Kidney tubule cell (primary cell): ENCODE results near the gene FAM174B.

ENCODE experiments used
- DNase-seq: peaks from one replicate; pipeline ENCODE4 v3.0.0-alpha.2; 2018; ENCODE audit warnings: low spot score

FAM174B gene

GRCh38 chr15:92638709-92639365, 16.7 kb downstream of the FAM174B start:
- no peak for DNase-seq

- DNase-seq: peak; percentile 44
Measured at GRCh38 chr15:92638291-92638708, 17.3 kb downstream of the FAM174B start.

- DNase-seq: no peak
Measured at GRCh38 chr15:92637626-92638025, 17.9 kb downstream of the FAM174B start.

- DNase-seq: peak; percentile 55
Measured at GRCh38 chr15:92636908-92637481, 18.6 kb downstream of the FAM174B start.

- DNase-seq: no peak
Measured at GRCh38 chr15:92636401-92636907, 19.1 kb downstream of the FAM174B start.

- DNase-seq: no peak
Measured at GRCh38 chr15:92634671-92635201, 20.8 kb downstream of the FAM174B start.

GRCh38 chr15:92634060-92634459, 21.5 kb downstream of the FAM174B start:
- no peak for DNase-seq

GRCh38 chr15:92633418-92633817, 22.2 kb downstream of the FAM174B start:
- DNase-seq: no peak

- DNase-seq: no peak
Measured at GRCh38 chr15:92633001-92633400, 22.6 kb downstream of the FAM174B start.

- DNase-seq: no peak
Measured at GRCh38 chr15:92631721-92632120, 23.9 kb downstream of the FAM174B start.

- DNase-seq: no peak
Measured at GRCh38 chr15:92629975-92630626, 25.5 kb downstream of the FAM174B start.

- no peak for DNase-seq
Measured at GRCh38 chr15:92629276-92629974, 26.1 kb downstream of the FAM174B start.

- DNase-seq: no peak
Measured at GRCh38 chr15:92627014-92627413, 28.6 kb downstream of the FAM174B start.

- peak; percentile 52 for DNase-seq
Measured at GRCh38 chr15:92625251-92625980, 30.2 kb downstream of the FAM174B start.

GRCh38 chr15:92624401-92624991, 31.1 kb downstream of the FAM174B start:
- DNase-seq: no peak

GRCh38 chr15:92623435-92623834, 32.1 kb downstream of the FAM174B start:
- no peak for DNase-seq

GRCh38 chr15:92621972-92622533, 33.5 kb downstream of the FAM174B start:
- no peak for DNase-seq

GRCh38 chr15:92620991-92621390, 34.6 kb downstream of the FAM174B start:
- no peak for DNase-seq

GRCh38 chr15:92619145-92620101, 36.2 kb downstream of the FAM174B start:
- no peak for DNase-seq
